ENCODE results near the gene CSTB. TPM values are rescaled to one million over a fixed set of nuclear protein-coding genes. Genes with fewer than 3 reads are reported as not detected.

Gene CSTB
- total and polyA plus RNA-seq, 2 of the 8 experiments (the other 6 are each of a cell fraction or from before 2014, with no cell fraction given): 53.8 to 64.1 TPM

- Histone ChIP-seq H3K4me1 (replicated peaks in 1 of 4; ENCODE audit: control insufficient read depth in 3 of 4, insufficient read depth in 4 of 4, low read length in 3 of 4) (peaks cover 0 to 9% (median 4%) of the 10 kb centered on the region in 4 experiments; a peak in 5 of 7 replicates), H2AK5ac (ENCODE audit: low read depth, low read length) (no peak overlapping the region), H2BK20ac (ENCODE audit: low read length) (no peak overlapping the region), H4K8ac (ENCODE audit: extremely low read depth, insufficient read depth, low read length) (no peak overlapping the region), H2AFZ (ENCODE audit: low read length) (no peak overlapping the region), H3K27ac (ENCODE audit: low read depth, low read length) (no peak overlapping the region), H4K91ac (replicated peaks; ENCODE audit: insufficient read length, low read length) (no peak overlapping the region), H3K4me2 (ENCODE audit: insufficient read depth in 1 of 2, low read depth in 2 of 2, low read length in 2 of 2) (no peak overlapping the region), H3K14ac (ENCODE audit: insufficient read length) (no peak overlapping the region), H2BK120ac (replicated peaks; ENCODE audit: low read depth, low read length) (no peak overlapping the region), H3K27me3 (replicated peaks in 1 of 4; ENCODE audit: control insufficient read depth in 3 of 4, extremely low read depth in 1 of 4, insufficient read depth in 3 of 4, low read length in 3 of 4) (no peaks in the 10 kb centered on the region), H3K23me2 (ENCODE audit: low read depth, low read length) (no peaks in the 10 kb centered on the region), H2BK12ac (ENCODE audit: low read depth, low read length) (no peak overlapping the region), H3K56ac (replicated peaks; ENCODE audit: insufficient read length, low read depth, low read length) (no peak overlapping the region), H3K79me1 (ENCODE audit: low read depth, low read length) (no peaks in the 10 kb centered on the region; the same call in 1 of the 2 replicates), H2BK15ac (ENCODE audit: low read length) (no peak overlapping the region), H4K5ac (ENCODE audit: insufficient read length, low read depth, low read length) (no peak overlapping the region), H2BK5ac (ENCODE audit: low read depth, low read length) (no peak overlapping the region), H3K9me3 (ENCODE audit: insufficient read depth in 2 of 2, low read depth in 1 of 2, low read length in 1 of 2) (no peaks in the 10 kb centered on the region), H3K23ac (ENCODE audit: insufficient read length) (no peak overlapping the region), H3K18ac (ENCODE audit: extremely low read depth, low read length) (no peak overlapping the region), H3K79me2 (ENCODE audit: control insufficient read depth in 1 of 2, insufficient read depth in 2 of 2, low read length in 2 of 2) (peaks cover 0 to 8% of the 10 kb centered on the region in 2 experiments; a peak in 1 of 4 replicates), H3K4me3 (ENCODE audit: extremely low read depth in 1 of 4, insufficient read depth in 2 of 4, low read depth in 3 of 4, low read length in 4 of 4) (no peak overlapping the region), H3K36me3 (ENCODE audit: control insufficient read depth in 2 of 4, insufficient read depth in 4 of 4, low read length in 3 of 4) (no peaks in the 10 kb centered on the region), H3K4ac (replicated peaks; ENCODE audit: insufficient read length, low read depth, low read length) (no peak overlapping the region), H4K20me1 (replicated peaks in 1 of 2; ENCODE audit: control insufficient read depth in 1 of 2, insufficient read depth in 2 of 2, low read length in 2 of 2) (peaks cover 4 to 28% of the 10 kb centered on the region in 2 experiments), H3K9ac (replicated peaks in 1 of 4; ENCODE audit: extremely low read depth in 1 of 4, low read depth in 3 of 4, low read length in 3 of 4) (no peak overlapping the region)
- FAIRE-seq: no peak
- 92% methylated on average over 30 of the region's 35 CpGs; no CpG with 5 or more reads in 1 of the 2 experiments for WGBS, 2 experiments (ENCODE audit: extremely low coverage in 1 of 2, insufficient coverage in 1 of 2, insufficient read length in 1 of 2, insufficient replicate concordance in 2 of 2, low coverage in 1 of 2, low lambda C conversion rate in 2 of 2, missing lambda C conversion rate in 1 of 2)
- CTCF ChIA-PET (ENCODE audit: partially characterized antibody): interaction anchor here (0.9 to 1.7 kb wide), 4 partner anchors 9 to 52 kb away, joined by 3 to 4 read pairs (median 3); partner anchors contain the start of gene RRP1
- DNase-seq (ENCODE audit: low read depth in 1 of 2, low spot score in 2 of 2): no peak
- POLR2A ChIA-PET (ENCODE audit: partially characterized antibody): interaction anchor here (0.6 to 4.3 kb wide), 5 partner anchors 8 to 68 kb away, joined by 3 to 17 read pairs (median 5); no protein-coding TSS in a partner anchor
- TF ChIP-seq SAP30 (IDR thresholded peaks at IDR 0.05; ENCODE audit: insufficient read depth, insufficient replicate concordance, low read length) (no peak), ATF3 (IDR thresholded peaks at IDR 0.05; ENCODE audit: insufficient read depth, low read depth, low read length) (no peak), RNF2 (IDR thresholded peaks at IDR 0.05; ENCODE audit: borderline replicate concordance, low read depth, low read length, missing control alignments, poor library complexity, severe bottlenecking) (no peak), TAF1 (IDR thresholded peaks at IDR 0.05; ENCODE audit: low read depth, low read length) (no peak), SIX5 (IDR thresholded peaks at IDR 0.05; ENCODE audit: low read depth, low read length) (no peak), HDAC6 (IDR thresholded peaks at IDR 0.05; ENCODE audit: low read depth, low read length) (no peak), SP1 (IDR thresholded peaks at IDR 0.05; ENCODE audit: low read depth, low read length) (no peak), JUND (IDR thresholded peaks at IDR 0.05; ENCODE audit: low read length) (no peak), KDM5A (IDR thresholded peaks at IDR 0.05; ENCODE audit: low read length) (no peak), MAX (IDR thresholded peaks at IDR 0.05) (no peak), HDAC2 (IDR thresholded peaks at IDR 0.05; ENCODE audit: borderline replicate concordance in 1 of 2, low read depth in 2 of 2, low read length in 2 of 2) (no peak)
Measured at GRCh38 chr21:43737158-43737950, 38.8 kb downstream of the CSTB start.
